Ovary (tissue), 3 donors: Measurements from ENCODE around the gene GORASP1.

Experiments
- CTCF ChIP-seq, 3 donors: fragments of 450-650 bp in 2 of 3; fragments of 200-600 bp in 1 of 3; IDR thresholded peaks; one replicate each; pipeline versions ENCODE4 v1.5.1 to v1.8.0; 2016 to 2022; ENCODE audit warnings: antibody characterized with exemption in 3 of 3, mild to moderate bottlenecking in 1 of 3
- EP300 ChIP-seq: sonication (generic); formaldehyde crosslinking; IDR thresholded peaks from one replicate; pipeline ENCODE4 v1.6.1; 2017; ENCODE audit warnings: antibody characterized with exemption
- POLR2A ChIP-seq: fragments of 450-650 bp; IDR thresholded peaks from one replicate; pipeline ENCODE4 v1.6.1; 2017; ENCODE audit warnings: antibody characterized with exemption, mild to moderate bottlenecking, moderate library complexity
- donor health status: DM: no; HTN: no; CAD: no.

GRCh38 chr3:39126532-39127071 lies 19.2 kb upstream of the GORASP1 start:
- peak; percentile 15 to 61 (median 52) for TF ChIP-seq CTCF (IDR thresholded peaks at IDR 0.05)
- TF ChIP-seq EP300: no peak
- no peak for TF ChIP-seq POLR2A
